M059J (cell line): ENCODE data around the gene METTL25B. TPM values are rescaled to one million over a fixed set of nuclear protein-coding genes. Genes with fewer than 3 reads are reported as not detected.

ENCODE experiments used
- DNase-seq: peaks from one replicate; pipeline ENCODE4 v3.0.0-alpha.2; 2012; ENCODE audit warnings: low read depth
- total RNA-seq: library from RNA; depleted of rRNA; stranded (reverse); fragments of >200 nt; shearing (Covaris generic); gene quantifications from 2 replicates; pipeline ENCODE4 v1.2.3, GENCODE V29; 2014; rRNA removed

Gene METTL25B
- total RNA-seq: 12.2 and 23.3 TPM in 2 replicates

GRCh38 chr1:156727926-156728598 lies at the start of gene METTL25B:
TSS of gene METTL25B (plus strand) at chr1:156728469. CDS start at chr1:156729105, 636 bp downstream.
- DNase-seq: peak; percentile 85

- DNase-seq: no peak
Measured at GRCh38 chr1:156680056-156680455, 48.2 kb upstream of the METTL25B start.

DNA sequence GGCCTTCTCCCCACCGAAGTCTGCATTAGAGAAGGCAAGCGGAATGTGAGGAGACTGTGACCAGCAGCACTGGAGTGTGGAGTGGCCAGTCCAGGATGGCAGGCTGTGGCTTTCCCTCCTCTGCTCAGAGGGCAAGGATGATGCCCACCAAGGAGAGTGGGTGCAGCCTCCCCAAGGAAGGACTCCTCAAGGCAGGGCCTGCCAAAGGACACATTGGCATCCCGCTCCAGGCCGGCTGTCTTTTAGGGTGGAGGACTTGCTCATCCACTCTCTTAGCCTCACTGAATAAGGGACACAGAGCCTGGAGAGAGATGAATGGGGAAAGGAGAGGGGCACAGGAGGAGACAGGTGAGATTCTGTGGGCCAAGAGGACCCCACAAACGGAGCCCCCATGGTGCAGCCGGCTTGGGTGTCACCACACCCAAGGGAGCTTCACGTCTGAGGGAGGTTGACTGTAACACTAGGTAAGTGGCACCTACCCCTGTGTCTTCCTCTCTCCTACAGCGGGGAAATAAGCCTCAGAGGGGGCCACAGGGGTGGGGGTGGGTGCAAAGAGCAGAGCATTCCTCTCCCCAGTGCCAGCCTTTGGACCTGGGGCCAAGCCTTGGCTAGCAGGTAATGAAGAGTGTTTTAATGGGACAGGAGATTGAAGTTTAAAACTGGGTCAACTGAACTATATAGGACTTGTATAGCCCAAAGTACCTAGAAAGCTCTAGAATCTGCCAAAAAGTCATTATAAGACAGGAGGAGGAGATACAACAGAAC lies 46.9 kb upstream of the METTL25B start:
- DNase-seq: no peak

GRCh38 chr1:156682166-156682890 lies 45.9 kb upstream of the METTL25B start:
- DNase-seq: no peak

- DNase-seq: peak; percentile 84
Measured at GRCh38 chr1:156684227-156684782, 44.0 kb upstream of the METTL25B start.

- peak; percentile 84 for DNase-seq
Measured at GRCh38 chr1:156689035-156689952, 39.0 kb upstream of the METTL25B start.

DNA sequence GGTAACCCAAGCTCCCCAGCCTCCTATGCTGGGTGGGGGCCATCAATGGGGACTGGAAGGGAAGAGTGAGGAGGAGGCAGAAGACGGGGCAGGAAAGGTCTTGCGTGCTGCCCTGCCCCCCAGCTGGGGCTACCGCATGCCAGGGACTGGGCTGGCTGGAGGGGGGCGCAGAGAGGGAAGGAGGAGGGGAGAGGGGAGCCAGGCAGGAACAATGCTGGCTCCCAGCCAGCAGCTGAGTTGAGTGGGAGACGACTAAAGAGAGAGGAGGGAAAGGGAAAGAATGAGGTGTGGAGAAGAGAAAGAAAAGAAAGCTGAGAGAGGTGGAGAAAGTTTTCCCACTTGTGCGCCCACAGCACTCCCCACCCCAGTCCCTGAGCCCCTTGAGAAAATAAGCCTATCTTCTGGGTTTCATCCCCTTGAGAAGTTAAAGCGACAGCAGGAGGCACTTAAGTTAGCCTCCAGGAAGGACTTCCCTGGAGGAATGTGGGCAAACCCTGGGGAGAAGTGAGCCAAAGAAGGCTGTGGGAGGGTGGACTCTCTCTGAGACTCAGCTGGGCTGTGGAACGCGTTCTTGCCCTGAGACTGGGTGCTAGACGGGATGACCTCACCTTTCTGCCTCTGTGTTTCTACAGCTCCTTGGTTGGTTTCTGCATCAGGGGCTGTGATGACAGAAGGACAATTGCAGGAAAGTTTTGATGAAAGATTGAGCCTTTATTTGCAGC lies 38.2 kb upstream of the METTL25B start:
- DNase-seq: no peak

GRCh38 chr1:156690675-156691036 lies 37.6 kb upstream of the METTL25B start:
- no peak for DNase-seq

DNA sequence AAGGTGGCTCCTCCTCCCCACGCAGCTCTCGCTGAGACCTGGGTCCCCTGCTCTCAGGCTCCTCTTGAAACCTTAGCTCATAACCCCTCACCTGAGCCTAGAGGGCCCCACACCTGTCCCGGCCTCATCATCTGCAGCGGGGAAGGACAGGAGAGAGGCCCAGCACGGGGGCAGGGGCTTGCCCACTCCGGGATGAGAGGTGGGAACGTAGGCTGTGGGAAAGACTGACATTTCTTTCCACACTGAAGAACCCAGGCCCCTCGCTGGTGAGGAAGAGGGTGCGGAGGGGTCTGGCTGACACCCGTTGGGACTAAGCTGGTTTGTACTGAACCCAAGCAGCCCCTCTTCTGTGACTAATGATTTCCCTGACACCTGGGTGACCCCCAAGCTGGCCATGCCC lies 37.1 kb upstream of the METTL25B start:
- DNase-seq: no peak

GRCh38 chr1:156691665-156692440 lies 36.4 kb upstream of the METTL25B start:
- DNase-seq: peak; percentile 66

- no peak for DNase-seq
Measured at GRCh38 chr1:156692441-156692924, 35.8 kb upstream of the METTL25B start.

GRCh38 chr1:156692925-156693847 lies 35.1 kb upstream of the METTL25B start:
- DNase-seq: peak; percentile 46

DNA sequence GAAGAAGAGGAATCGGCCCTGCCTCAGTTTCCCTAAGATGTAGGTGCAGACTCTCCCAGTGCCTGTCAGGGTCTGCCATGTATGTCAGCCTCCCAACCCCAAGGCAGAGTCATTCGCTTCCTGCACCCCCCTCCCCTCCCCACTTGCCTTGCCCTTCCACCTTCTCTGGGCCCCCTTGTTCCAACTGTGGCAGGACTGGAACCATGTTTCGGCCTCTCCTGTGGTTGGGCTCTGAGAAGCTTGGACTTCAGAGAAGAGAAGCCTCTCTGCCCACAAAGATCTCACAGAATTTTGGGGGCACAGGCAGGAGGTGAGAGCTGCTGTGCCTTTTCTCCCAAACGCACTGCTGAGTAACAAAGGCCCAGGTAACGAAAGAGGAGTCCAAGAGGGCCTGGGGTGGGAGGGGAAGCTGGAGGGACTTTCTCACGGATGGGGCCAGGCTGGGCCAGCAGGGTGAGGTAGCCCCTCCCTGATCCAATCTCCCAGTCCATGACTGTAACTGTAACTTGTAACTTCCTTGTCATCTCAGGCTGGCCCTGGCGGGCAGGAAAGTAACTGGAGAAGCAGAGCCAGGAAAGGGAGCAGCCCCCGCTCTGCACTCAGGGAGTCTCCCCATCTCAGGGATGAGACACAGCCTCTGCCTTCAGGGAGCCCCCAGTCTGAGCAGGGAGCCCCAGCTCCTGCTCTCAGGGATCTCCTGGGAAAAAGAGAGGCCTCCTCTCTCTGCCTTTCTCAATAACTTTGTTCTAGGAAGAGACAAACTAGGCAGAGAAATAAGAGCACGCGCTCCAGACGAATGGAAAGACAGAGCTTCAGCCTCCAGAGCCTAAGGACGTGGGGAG lies 34.2 kb upstream of the METTL25B start:
- DNase-seq: peak; percentile 40

DNA sequence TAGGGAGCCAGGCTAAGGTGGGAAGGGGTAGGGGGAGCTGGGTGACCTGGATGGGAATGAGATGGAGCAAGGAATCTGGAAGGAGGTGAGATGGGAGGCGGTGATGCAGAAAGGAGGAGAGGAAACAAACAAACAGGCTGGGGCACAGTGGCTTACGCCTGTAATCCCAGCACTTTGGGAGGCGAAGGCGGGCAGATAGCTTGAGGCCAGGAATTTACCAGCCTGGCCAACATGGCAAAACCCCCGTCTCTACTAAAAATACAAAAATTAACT lies 33.6 kb upstream of the METTL25B start:
- no peak for DNase-seq

DNA sequence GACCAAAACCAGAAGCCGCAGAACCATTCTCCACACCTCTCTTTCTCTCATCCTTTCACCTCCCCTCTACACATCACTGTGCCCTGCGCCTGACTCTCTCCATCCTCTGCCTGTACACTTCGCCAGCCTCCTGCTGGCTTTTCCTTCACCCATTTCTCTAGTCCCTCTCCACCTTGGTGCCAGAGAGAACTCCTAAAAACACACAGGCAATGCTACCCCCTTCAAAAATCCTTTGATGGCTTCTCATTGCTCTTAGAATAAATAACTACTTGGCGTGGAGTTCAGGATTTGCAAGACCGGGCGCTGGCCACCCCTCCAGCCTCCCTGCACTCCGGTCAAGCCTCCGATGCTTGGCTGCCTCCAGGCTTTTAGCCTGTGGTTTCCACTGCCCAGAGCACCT lies 31.5 kb upstream of the METTL25B start:
- no peak for DNase-seq

DNA sequence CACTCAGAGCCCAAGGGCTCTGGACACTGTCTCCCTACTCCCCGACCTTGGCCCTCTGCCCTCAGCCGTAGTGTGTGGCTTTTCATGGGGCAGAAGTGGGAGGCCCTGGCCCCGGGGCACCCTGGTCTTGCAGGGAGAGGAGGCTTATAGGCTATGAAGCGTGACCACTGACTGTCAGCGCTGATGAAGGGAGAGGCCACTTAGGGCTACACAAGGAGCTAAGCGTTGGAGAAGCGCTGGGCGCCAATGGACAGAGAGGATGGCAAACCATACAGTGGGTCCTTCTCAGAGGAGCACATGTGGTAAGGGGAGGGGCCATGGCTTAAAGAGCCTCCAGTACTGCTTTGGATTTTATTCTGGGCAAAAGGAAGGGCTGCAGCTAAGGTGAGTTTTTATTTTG lies 30.8 kb upstream of the METTL25B start:
- no peak for DNase-seq

GRCh38 chr1:156698995-156699394 lies 29.3 kb upstream of the METTL25B start:
- DNase-seq: no peak
